Daoy (cell line): ENCODE results near the gene NDUFAF4. TPM values are rescaled to one million over a fixed set of nuclear protein-coding genes. Genes with fewer than 3 reads are reported as not detected.

ENCODE experiments used
- DNase-seq: peaks from one replicate; pipeline ENCODE4 v3.0.0-alpha.2; 2015; ENCODE audit warnings: low read depth
- total RNA-seq: library from RNA; depleted of rRNA; stranded (reverse); fragments of >200 nt; shearing (Covaris generic); gene quantifications from 2 replicates; pipeline ENCODE4 v1.2.3, GENCODE V29; 2014

Gene NDUFAF4
- total RNA-seq, 1 experiment from 2014 or later, result 38.8 TPM

DNA sequence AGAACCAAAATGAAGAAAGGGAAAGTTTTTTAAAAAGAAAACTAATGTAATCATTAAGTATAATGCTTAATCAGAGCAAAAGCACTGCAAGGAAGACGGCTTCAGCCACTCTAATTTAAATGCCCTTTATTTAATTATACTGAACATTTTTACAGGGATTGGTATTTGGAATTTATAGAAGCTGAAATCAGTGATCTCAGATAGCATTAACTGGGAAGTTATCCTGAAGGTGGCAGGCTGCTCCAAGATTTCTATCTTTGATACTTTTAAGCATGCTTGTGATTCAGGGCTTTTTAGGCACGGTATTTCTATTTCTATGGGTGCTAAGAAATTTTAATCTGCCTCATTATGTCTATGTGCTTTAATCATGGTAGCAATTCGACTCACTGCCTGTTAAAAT lies 1.3 kb upstream of the NDUFAF4 start:
- peak; percentile 26 for DNase-seq

DNA sequence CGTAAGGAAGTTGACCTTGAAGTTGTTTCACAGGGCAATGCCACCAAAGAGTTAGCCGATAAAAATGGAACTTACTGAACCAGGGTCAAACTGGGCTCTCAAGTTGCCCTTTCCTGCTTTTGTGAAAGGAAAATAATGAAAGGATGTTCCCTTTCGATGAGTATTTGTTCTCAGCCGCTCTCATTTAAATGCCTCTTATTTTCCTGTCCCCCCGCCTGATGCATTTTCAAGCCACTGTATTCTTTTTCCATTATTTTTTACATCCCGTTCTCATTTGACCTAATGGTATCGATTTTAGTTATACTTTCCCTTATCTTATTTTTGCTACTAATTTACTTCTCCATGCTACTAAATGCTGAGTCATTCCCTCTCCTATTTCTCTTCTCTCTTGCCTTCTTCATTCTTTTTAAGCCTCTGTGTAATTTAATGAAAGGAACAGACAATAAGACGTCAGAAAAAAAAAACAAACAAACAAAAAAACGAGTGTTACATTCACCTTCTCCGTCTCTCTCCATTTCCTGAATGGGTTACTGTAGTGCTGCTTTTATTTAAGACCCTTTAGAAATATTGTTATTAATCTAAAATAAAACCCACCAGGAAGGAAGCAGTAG lies 655 bp upstream of the NDUFAF4 start:
- DNase-seq, result peak; percentile 3

DNA sequence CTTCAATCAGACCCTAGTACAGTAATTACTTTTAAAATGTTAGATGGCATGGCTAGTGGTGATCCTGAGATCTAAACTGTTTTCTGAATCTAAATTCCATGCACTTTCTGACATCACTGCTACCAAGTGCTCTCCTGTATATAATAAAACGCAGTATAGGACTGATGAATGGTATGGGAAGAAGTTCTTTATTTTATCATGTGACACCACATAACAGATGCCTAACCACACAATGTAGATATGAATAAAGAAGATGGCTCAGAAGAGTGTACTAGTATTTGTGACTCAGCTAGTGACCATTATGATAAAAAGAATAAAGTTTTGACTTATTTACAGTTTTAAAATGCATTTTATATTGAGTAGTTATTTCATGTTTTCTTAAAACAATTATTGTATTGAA lies 8.5 kb downstream of the NDUFAF4 start:
- no peak for DNase-seq

DNA sequence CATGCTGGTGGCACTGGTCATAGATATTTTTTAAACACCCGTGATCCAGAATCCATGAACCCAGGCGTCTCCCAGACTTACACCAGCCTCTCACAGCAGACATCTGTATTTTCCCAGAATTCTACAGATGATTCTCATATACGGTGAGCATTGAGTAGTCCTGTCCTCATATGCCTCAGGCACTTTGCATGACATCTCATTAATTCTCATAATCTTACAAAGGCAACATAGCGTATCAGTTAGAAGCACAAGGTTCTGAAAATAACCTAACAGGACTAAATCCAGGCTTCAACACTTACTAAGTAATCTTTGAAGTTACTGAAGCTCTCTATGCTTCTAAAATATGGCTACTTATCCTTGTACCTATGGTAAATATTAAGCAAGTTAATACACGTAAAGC lies 8.9 kb downstream of the NDUFAF4 start:
- DNase-seq, result no peak

DNA sequence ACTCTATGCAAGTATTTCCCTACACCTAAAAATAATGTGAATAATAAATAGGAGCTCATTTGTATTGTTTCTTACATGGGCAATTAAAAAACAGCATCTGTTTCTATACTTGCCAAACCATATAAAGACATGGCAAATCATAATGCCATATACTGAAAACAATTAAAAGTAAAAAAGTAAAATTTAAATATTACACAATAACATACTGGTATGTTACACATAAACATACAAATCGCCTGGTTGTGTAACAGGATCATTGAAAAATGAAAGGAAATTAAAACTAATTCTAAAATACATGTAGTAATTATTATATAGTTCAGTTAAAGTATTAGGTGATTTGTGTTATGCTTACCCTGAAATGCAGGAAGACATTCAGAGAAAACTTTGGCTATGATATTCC lies 11.2 kb downstream of the NDUFAF4 start:
- DNase-seq, result no peak

DNA sequence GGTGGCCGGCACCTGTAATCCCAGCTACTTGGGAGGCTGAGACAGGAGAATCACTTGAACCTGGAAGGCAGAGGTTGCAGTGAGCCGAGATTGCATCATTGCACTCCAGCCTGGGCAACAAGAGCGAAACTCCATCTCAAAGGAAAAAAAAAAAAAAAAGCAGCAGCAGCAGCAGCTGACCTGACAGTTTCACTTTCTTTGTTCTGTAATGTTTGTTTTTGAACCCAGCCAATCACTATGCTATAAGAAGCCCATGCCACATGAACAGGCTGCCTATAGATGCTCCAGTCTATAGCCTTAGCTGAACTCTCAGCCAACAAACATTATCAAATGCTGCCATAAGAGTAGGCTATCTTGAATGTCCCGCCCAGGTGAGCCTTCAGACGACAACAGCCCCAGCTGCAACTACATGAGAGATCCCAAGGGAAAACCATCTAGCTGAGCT lies 12.5 kb downstream of the NDUFAF4 start:
- DNase-seq, result peak; percentile 15

DNA sequence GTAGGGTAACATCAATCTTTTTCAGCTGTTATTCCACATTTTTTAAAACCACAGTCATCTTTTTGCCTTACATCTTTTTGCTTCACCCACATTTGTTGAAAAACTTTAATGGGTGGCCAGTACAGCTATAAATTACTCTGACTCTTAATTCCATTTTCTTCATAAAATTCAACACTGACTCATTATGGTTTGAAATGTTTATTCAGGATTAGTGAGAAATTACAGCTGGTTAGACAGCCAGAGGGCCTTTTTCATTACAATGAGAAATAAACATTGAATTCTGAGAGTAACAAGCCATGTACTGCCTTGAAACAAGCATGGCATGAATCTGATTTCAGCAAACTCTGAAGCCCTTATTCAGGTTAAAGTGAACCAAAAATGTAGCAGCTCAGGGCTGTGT lies 19.5 kb downstream of the NDUFAF4 start:
- DNase-seq, result peak; percentile 1

DNA sequence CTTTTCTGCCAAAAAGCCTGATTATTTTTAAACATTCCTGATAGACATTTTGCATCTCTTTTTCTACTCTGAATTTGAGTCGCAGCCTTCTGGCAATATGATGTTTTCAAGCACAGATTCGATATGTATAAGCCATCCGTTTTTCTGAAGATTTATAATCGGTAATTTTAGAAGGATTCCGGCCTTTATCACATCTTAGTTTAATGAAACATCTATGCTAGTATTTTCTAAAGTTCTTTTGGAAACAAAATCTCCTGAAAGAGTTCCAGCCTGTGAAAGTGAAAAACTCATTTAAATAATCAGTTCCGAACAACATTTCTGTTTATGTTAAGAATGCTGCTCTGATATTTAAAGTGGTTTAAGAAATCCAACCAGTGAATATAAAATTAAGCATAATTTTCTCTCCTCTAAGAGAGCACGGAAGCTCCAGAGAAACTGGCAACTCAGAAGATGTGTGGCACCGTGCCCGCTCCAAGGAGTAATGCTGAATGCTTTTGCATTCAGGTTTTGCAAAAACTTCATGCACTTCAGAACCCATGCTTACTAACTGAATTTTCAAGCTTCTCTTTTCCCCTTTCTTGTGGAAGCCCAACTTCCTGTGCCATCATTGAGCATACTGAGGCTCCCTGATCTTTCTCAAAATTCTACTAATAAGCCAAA lies 20.7 kb downstream of the NDUFAF4 start:
- no peak for DNase-seq

DNA sequence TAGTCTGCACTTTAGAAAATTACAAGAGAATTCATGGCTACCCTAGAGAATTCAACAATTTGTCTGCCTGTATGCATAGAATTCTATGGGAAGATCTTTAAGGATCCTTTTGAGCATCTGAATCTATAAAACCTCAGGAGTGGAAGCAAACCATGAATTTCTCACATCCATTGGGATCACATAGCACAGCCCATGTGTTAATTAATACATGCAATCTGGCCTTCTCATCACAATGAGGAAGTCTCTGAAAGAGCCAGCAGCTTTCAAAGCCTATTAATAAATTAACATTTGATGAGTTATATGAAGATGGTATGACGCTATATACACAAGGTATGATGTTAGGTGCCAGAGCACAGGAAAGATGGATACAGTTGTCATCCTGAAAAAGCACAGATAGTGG lies 24.7 kb downstream of the NDUFAF4 start:
- no peak for DNase-seq

DNA sequence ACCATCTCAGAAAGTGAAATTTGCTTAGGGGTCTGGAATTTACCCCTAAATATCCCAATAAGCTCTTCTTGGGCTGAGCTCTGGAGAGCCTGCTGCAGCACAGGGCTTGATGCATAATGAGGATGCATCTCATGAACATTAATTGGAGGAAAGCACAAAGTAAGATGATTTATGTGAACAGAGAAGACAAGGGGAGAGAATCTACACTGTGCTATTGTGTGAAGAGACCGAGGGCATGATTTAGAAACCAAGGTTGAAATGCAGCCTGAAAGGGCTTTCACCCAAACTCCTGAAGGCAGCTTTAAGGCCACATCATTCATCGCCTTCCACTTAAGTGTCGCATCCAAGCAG lies 32.7 kb downstream of the NDUFAF4 start:
- DNase-seq, result no peak

DNA sequence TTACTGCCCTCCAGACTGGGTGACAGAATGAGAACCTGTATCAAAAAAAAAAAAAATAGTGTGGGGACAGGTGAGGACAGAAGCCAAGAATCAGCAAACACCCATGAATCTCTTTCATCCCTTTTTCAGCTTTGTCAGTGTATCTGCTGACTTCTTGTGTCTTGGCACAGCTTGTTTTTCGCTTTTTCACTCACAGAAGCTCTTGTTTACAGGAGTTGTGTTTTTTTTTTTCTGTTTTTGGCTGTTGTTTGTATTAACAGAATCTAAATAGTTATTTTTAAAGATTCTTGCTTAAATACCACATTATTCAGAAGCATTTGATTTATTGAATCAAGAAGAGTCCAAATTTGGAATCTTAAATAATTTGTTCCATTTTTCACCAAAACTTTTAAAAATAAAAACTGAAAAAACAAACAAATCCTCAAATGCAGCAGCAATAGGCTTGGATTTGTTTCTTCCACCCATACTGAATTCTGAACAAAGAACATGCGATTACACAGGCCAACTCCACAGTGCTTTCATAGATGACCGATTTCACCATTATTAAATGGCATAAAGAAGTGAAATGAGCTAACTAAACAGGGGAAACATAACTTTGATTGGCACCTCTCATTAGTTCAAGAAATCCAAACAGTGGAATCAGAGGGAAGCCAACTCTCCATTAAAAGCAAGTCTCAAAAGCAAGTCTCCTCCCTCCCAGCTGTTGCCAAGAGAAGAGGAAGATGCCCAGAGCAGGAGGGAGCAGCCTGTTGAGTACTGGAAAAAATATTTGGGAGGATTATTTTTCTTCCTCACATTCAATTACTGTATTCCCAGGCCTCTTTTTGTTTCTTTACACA lies 33.3 kb downstream of the NDUFAF4 start:
- DNase-seq, result no peak

DNA sequence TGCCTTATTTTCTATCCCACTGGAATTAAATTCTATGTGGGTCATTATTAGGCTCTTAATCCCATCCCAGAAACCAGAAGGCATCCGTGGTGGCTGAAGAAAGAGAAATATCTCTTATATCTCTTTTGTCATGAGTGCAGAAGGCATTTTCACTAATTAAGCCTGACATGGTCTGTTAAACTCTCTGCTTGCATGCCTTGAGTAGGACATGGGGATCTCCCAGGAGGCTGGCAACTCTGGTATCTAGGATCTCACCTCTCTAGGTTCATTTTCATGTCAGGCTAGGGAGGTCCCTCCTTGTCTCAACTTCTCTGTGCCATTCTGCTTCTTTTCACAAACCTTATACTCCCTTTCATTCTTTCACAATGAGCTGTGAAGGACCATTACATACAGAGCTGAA lies 35.1 kb downstream of the NDUFAF4 start:
- no peak for DNase-seq

DNA sequence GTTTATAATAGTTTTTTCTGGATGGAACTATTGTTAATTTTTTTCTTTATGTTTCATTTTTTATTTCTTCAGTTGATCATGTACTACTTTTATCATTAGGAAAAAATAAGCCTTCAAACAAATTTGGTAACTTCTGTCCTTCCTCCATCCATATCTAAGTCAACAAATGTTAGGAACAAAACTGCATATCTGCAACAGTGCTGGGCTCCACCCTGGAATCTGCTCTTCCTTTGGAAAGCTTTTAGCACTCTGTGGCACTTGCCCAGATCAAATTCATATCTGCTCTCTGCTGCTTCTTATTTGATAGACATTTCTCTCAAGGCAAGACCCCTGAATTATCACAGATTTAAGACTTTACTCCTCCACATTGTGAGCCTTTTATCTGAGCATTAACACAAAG lies 36.1 kb downstream of the NDUFAF4 start:
- DNase-seq, result no peak

DNA sequence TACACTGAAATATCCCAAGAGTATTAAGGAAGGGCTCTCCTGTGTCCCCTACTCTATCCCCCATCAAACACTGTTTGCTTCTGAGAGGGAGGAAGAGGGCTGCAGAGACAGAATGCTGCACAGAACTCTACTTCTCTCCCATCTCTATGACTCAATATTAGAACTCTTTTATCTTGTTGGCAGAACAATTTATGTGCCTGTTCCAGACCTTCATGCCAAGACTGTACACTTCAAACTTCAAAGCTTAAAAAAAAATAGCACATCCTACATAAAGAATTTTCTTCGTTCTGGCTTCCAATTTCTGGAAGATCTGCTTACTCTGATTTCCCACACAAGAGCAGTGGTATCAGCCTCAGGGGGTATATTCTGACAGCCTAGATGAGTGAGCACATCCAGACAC lies 40.8 kb downstream of the NDUFAF4 start:
- no peak for DNase-seq

DNA sequence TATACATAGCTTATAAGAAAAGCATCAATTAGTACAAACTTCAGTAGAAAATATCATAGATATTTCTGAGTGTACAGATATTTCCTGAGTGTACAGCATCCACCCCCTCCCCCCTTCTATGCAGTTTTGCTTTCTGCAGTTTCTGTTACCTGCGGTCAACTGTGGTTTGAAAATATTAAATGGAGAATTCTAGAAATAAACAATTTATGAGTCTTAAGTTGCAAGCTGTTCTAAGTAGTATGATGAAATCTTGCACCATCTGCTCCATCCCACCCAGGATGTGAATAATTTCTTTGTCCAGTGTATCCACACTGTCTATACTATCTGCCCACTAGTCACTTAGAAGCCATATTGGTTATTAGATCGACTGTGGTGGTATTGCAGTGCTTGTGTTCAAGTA lies 44.6 kb downstream of the NDUFAF4 start:
- no peak for DNase-seq

DNA sequence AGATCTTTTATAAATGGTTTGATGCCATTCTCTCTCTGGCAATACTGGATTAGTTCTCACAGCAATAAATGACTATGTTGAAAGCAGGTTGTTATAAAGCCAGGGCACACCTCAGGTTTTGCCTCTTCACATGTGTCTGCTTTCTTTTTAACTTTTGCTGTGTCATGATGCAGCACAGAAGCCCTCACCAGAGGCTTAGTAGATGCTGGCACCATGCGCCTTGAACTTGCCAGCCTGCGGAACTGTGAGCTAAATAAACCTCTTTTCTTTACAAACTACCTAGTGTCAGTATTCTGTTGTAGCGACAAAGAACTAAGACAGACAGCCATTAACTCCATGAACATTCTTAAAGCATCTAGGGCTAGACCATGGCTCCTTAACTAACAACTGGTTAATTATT lies 45.1 kb downstream of the NDUFAF4 start:
- no peak for DNase-seq

DNA sequence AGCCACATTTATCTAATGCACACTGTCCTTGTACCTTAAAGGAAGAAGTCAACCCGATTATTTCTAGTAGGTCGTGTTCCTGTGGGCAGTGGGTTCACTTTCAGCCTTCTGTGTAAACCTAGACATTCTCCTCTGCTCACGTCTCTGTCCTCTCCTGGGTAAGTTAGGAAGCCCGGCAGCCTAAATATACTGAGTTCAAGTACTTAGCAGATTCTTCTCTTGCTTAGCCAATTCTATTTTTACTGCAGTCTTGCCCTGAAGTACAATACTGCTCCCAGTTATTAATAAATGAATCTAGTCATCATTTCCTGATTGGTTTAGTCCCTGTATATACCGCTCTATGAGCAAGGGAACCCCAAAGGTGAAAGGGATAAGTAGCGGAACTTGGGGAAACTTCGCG lies 45.8 kb downstream of the NDUFAF4 start:
- DNase-seq, result no peak

DNA sequence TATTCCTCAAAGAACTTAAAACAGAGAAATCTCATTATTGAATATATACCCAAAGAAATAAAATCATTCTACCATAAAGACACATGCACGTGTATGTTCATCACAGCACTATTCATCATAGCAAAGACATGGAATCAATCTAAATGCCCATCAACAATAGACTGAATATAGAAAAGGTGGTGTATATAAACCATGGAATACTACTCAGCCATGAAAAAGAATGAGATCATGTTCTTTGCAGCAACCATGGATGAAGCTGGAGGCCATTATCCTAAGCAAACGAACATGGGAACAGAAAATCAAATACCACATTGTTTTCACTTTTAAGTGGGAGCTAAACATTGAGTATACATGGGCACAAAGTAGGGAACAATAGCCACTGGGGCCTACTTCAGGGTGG lies 48.1 kb downstream of the NDUFAF4 start:
- no peak for DNase-seq

DNA sequence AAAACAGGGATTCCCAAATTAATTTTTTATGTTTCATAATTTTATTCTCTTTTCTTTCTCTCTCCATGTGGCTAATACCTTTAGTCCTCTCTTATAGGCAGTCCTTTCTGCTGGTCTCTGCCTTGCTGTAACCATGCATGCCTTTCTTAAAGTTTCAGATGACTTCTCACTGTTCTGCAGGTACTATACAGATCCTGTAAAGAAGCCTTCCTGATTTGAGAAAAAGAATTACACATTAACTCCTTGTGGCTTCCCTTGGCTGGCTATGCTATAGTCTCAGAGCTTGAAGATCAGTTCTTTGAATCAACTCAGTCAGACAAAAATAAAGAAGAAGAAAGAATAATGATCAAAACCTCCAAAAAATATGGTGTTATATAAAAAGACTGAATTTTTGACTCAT lies 53.2 kb downstream of the NDUFAF4 start:
- DNase-seq, result no peak

DNA sequence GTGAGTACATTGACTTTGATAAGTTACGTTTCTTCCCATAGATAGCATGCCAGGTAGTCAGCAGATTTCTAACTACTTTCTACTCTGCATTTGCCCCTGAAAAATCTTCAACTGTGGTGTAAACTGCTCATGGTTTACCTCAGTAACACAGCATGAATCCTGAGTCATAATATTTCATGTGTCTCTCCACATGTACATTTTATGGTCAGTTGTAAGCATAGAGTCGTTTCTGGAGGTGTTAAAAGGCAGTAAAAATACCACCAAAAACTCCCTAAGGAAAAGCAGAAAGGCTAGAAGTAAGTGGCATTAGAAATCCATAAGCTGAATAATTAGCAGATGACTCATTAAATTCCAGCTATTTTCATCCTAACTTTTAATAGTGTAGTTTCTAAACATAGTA lies 56.3 kb downstream of the NDUFAF4 start:
- no peak for DNase-seq
